K562 (cell line): Measurements from ENCODE around the gene MARS1. TPM values are rescaled to one million over a fixed set of nuclear protein-coding genes. Genes with fewer than 3 reads are reported as not detected.

Source experiments
- ATAC-seq: fragments of 200-7000 bp; cut with Tn5 transposase; 3 replicates; pipeline ENCODE4 v1.9.1; 2020; ENCODE audit warnings: moderate library complexity
- BruUV-seq: library from RNA; stranded (reverse); fragments of 400-500 nt; replicated peaks from 2 replicates; lab custom pipeline; 2021; lab: Mats Ljungman, UMichigan
- CTCF ChIA-PET: fragments of 300-600 bp; formaldehyde crosslinking; extraction: SDS; loops from one replicate; lab custom pipeline; 2021; ENCODE audit warnings: low intra/inter-chr PET ratio; lab: Yijun Ruan, JAX
- POLR2A ChIA-PET: fragments of 300-600, 350-650 bp; sonication (Branson Sonifier 250); formaldehyde crosslinking; extraction: SDS; loops from one replicate; lab custom pipeline; 2021; ENCODE audit warnings: antibody characterized with exemption, inconsistent platforms; lab: Yijun Ruan, JAX
- DNase-seq, 4 experiments: peaks; one replicate each; pipeline versions ENCODE4 v3.0.0 to v3.0.0-alpha.2; 2011 to 2018; ENCODE audit warnings: low spot score in 3 of 4, mixed read lengths in 3 of 4; ENCODE audit errors: extremely low read depth in 1 of 4
- FAIRE-seq: peaks from 2 replicates; lab custom pipeline; 2011; peaks lifted over from hg19 to GRCh38; lab: Jason Lieb, UNC
- H2AFZ ChIP-seq: 2 replicates; pipeline ENCODE4 v1.6.0; 2011; ENCODE audit warnings: low read depth, low read length, control low read depth, inconsistent platforms
- H3K27ac ChIP-seq: fragments of 200-600 bp; 3 replicates; pipeline ENCODE4 v1.8.0; 2011; ENCODE audit warnings: low read depth, mild to moderate bottlenecking, control low read depth, inconsistent platforms, low read length, moderate library complexity, mixed read lengths; ENCODE audit errors: extremely low read depth
- H3K27me3 ChIP-seq, 2 experiments: fragments of 300-600 bp in 1 of 2; 2 replicates in 1 of 2; 3 replicates in 1 of 2; pipeline versions ENCODE4 v1.6.0 to v1.8.0; 2011; ENCODE audit warnings: inconsistent platforms in 2 of 2, low read length in 2 of 2, mild to moderate bottlenecking in 1 of 2, mixed read lengths in 1 of 2, moderate library complexity in 1 of 2; ENCODE audit not compliant: control insufficient read depth in 2 of 2, insufficient read depth in 2 of 2
- H3K36me3 ChIP-seq: fragments of 300-600 bp; 3 replicates; pipeline ENCODE4 v1.8.0; 2011; ENCODE audit warnings: mild to moderate bottlenecking, low read length, inconsistent platforms; ENCODE audit not compliant: control insufficient read depth, insufficient read depth
- H3K4me1 ChIP-seq, 2 experiments: fragments of 200-600 bp in 1 of 2; replicated peaks in 1 of 2; 2 replicates in 1 of 2; 3 replicates in 1 of 2; pipeline versions ENCODE4 v1.5.1 to v1.8.0; 2011; ENCODE audit warnings: inconsistent platforms in 2 of 2, low read length in 2 of 2, mild to moderate bottlenecking in 1 of 2, mixed read lengths in 1 of 2, moderate library complexity in 1 of 2; ENCODE audit not compliant: control insufficient read depth in 2 of 2, insufficient read depth in 2 of 2
- H3K4me2 ChIP-seq: 2 replicates; pipeline ENCODE4 v1.6.1; 2011; ENCODE audit warnings: low read length, control low read depth, inconsistent platforms, mixed read lengths; ENCODE audit not compliant: insufficient read depth
- H3K4me3 ChIP-seq: fragments of 200-600 bp; sonication (generic), shearing (Covaris generic); 2 replicates; pipeline ENCODE4 v1.5.1; 2016; ENCODE audit warnings: control low read depth, inconsistent platforms
- H3K79me2 ChIP-seq: fragments of 200-600 bp; 3 replicates; pipeline ENCODE4 v1.8.0; 2011; ENCODE audit warnings: low read length, inconsistent platforms; ENCODE audit not compliant: control insufficient read depth, insufficient read depth
- H3K9ac ChIP-seq, 2 experiments: 2 replicates each; pipeline versions ENCODE4 v1.6.0 to v1.6.1; 2011; ENCODE audit warnings: low read depth in 2 of 2, low read length in 2 of 2, control low read depth in 1 of 2, inconsistent platforms in 1 of 2, mild to moderate bottlenecking in 1 of 2, mixed read lengths in 1 of 2; ENCODE audit not compliant: insufficient read depth in 1 of 2
- H3K9me1 ChIP-seq: one replicate; pipeline ENCODE4 v1.6.0; 2011; ENCODE audit warnings: inconsistent platforms, mild to moderate bottlenecking, low read length, moderate library complexity; ENCODE audit not compliant: control insufficient read depth, insufficient read depth
- H3K9me3 ChIP-seq: replicated peaks from 2 replicates; pipeline ENCODE4 v1.5.1; 2011; ENCODE audit warnings: low read depth, low read length, inconsistent platforms; ENCODE audit not compliant: control insufficient read depth, insufficient read depth
- H4K20me1 ChIP-seq: replicated peaks from 2 replicates; pipeline ENCODE4 v1.6.1; 2011; ENCODE audit warnings: low read length, inconsistent platforms, mixed read lengths; ENCODE audit not compliant: control insufficient read depth, insufficient read depth
- DMBX1 ChIP-seq: fragments of 250-450 bp; sonication (Bioruptor Pico); IDR thresholded peaks from 2 replicates; pipeline ENCODE4 v1.8.0; 2022; ENCODE audit warnings: inconsistent platforms, mild to moderate bottlenecking, moderate library complexity, borderline replicate concordance
- HMG20A ChIP-seq: fragments of 450-650 bp; formaldehyde crosslinking; conservative IDR thresholded peaks from 2 replicates; pipeline ENCODE4 v1.4.0; 2020; ENCODE audit warnings: mild to moderate bottlenecking, mixed read lengths
- MYNN ChIP-seq, 2 experiments: sonication (generic); formaldehyde crosslinking in 1 of 2; IDR thresholded peaks; 2 replicates each; pipeline versions ENCODE4 v1.5.0 to v1.6.1; 2016 to 2020; ENCODE audit warnings: antibody characterized with exemption in 1 of 2, missing genetic modification reagents in 1 of 2
- SETDB1 ChIP-seq: IDR thresholded peaks from one replicate; pipeline ENCODE4 v1.6.1; 2012; ENCODE audit warnings: low read length, control low read depth, inconsistent platforms
- ZBTB43 ChIP-seq: sonication (generic); formaldehyde crosslinking; IDR thresholded peaks from 2 replicates; pipeline ENCODE4 v1.8.0; 2023; ENCODE audit warnings: mild to moderate bottlenecking, missing genetic modification reagents
- WGBS: fragments of 100-300 bp; shearing (Covaris generic); methylation state at CpG from one replicate; pipeline ENCODE4 v1.1.6; 2016; ENCODE audit warnings: low coverage, mixed read lengths; ENCODE audit not compliant: insufficient coverage; ENCODE audit errors: missing lambda C conversion rate; 5-methylcytosine and 5-hydroxymethylcytosine counted together
- in situ Hi-C: fragments of 300-500 bp; cut with MboI; formaldehyde crosslinking; loops from 4 replicates; pipeline ENCODE4 v1.15.0; 2018; ENCODE audit warnings: inconsistent platforms, mixed read lengths
- intact Hi-C: fragments of 100-400 bp; cut with micrococcal nuclease; formaldehyde crosslinking; loops from 2 replicates; pipeline ENCODE4 v1.14.2; 2022
- polyA plus RNA-seq, 8 experiments: library from polyadenylated mRNA; depleted of rRNA in 4 of 8; stranded (reverse) in 5 of 8; unstranded in 3 of 8; fragments of >200 nt; fragmentation: Nextera tagmentation in 2 of 8; fragmentation: Illumina TruSeq in 1 of 8; extraction: Ambion mirVana in 2 of 8; extraction: Trizol in 1 of 8; gene quantifications; 2 replicates each; pipeline versions ENCODE4 v1.2.1 to v1.2.3, GENCODE V29; 2011 to 2014; ENCODE audit warnings: inconsistent platforms in 1 of 8, missing spikeins in 1 of 8
- total RNA-seq, 7 experiments: library from RNA; depleted of rRNA in 6 of 7; stranded (reverse); fragments of >200 nt in 6 of 7; fragmentation: Illumina TruSeq in 2 of 7; extraction: Trizol in 2 of 7; gene quantifications; 2 replicates each; pipeline versions ENCODE4 v1.2.1 to v1.2.3, GENCODE V29; 2011 to 2021; ENCODE audit warnings: low replicate concordance in 1 of 7

MARS1 gene
- total and polyA plus RNA-seq, 9 of the 15 experiments (the other 6 are each of a cell fraction or from before 2014, with no cell fraction given), result 117 to 382 (median 220) TPM

- in situ Hi-C loops (loop anchor here (5.0 kb wide), 1 partner anchor 138 kb away; no protein-coding TSS in a partner anchor), intact Hi-C loops (no loop called here)
- H3K4me1 ChIP-seq, result peaks cover 13 to 25% of the 10 kb centered on the region in 2 experiments
- DNase-seq (no peak), ATAC-seq (no peak), FAIRE-seq (no peak)
- no peaks in the 10 kb centered on the region for H3K27me3 ChIP-seq
- ChIA-PET CTCF (interaction anchor here (1.4 kb wide), 1 partner anchor 187 kb away, joined by 5 read pairs; no protein-coding TSS in a partner anchor), POLR2A (interaction anchor here (0.9 kb wide), 1 partner anchor 12 kb away, joined by 4 read pairs; no protein-coding TSS in a partner anchor)
- no peak overlapping the region for H3K9ac ChIP-seq
- no peaks in the 10 kb centered on the region for H3K79me2 ChIP-seq
- no peak overlapping the region for H3K4me3 ChIP-seq
- H3K36me3 ChIP-seq, result no peaks in the 10 kb centered on the region
- TF ChIP-seq DMBX1 (CRISPR knock-in tag) (no peak), SETDB1 (no peak), HMG20A (no peak), ZBTB43 (CRISPR knock-in tag) (no peak), MYNN (IDR thresholded peaks at IDR 0.05) (no peak), MYNN (CRISPR knock-in tag; IDR thresholded peaks at IDR 0.05) (no peak)
- BruUV-seq, result no TSS peak
- H3K9me1 ChIP-seq, result no peaks in the 10 kb centered on the region
- H3K4me2 ChIP-seq, result no peak overlapping the region
- WGBS, result 66% methylated on average over 3 of the region's 3 CpGs
- H3K27ac ChIP-seq, result no peak overlapping the region
- no peaks in the 10 kb centered on the region for H3K9me3 ChIP-seq
- H4K20me1 ChIP-seq, result no peaks in the 10 kb centered on the region
- H2AFZ ChIP-seq, result no peak overlapping the region
These were observed 37.8 kb upstream of the MARS1 start for GRCh38 chr12:57450057-57450456.
